ENCODE measurements around the gene RCVRN. TPM values are rescaled to one million over a fixed set of nuclear protein-coding genes. Genes with fewer than 3 reads are reported as not detected.
A peak's percentile ranks its signal among the peaks of the same experiment; 100 is the strongest.

The RCVRN gene
- total and polyA plus RNA-seq, 7 donors: 0.07 to 1.2 (median 0.36) TPM; not detected in 2

DNA sequence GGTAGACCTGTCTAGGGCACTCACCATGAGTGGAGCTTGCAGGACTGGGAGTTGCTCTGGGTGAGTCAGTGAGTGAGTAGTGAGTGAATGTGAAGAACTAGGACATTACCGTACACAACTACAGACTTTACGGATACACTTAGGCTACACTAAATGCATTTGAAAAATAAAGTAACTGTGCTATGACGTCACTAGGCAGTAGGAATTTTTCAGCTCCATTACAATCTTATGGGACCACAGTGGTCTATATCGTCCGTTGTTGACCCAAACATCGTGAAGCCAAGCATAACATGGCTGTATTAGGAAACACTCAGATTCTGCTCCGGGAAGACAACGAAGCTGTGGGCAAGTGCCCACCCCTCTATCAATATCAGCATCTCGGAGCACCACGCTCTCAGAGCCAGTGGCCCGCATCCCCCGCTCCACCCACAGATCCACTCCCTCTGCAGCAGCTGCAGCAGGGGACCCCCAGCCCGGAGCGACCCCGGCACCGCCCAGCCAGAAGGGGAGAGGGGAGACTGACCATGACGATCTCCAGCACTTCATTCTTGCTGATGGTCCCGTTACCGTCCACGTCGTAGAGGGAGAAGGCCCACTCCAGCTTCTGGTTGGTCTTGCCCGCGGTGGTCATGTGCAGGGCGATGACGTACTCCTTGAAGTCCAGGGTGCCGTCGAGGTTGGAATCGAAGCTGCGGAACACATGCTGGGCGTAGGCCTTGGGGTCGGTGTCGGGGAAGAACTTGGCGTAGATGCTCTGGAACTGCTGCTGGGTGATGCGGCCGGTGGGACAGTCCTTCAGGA, 594 bp downstream of the RCVRN start:
- H3K4me3 ChIP-seq: no peak overlapping the region
- H3K9me3 ChIP-seq: no peaks in the 10 kb centered on the region
- WGBS, 2 donors: 95 to 96% methylated on average over 35 of the region's 35 CpGs
- DNase-seq: no peak
- H3K36me3 ChIP-seq: no peaks in the 10 kb centered on the region
- peaks cover 0 to 15% (median 2%) of the 10 kb centered on the region in 4 donors for H3K4me1 ChIP-seq
- intact Hi-C loops (cut with DNase I): no loop called here
- H3K27me3 ChIP-seq: peaks cover 0 to 12% (median 0%) of the 10 kb centered on the region in 3 donors
- TF ChIP-seq, protein P1, sequence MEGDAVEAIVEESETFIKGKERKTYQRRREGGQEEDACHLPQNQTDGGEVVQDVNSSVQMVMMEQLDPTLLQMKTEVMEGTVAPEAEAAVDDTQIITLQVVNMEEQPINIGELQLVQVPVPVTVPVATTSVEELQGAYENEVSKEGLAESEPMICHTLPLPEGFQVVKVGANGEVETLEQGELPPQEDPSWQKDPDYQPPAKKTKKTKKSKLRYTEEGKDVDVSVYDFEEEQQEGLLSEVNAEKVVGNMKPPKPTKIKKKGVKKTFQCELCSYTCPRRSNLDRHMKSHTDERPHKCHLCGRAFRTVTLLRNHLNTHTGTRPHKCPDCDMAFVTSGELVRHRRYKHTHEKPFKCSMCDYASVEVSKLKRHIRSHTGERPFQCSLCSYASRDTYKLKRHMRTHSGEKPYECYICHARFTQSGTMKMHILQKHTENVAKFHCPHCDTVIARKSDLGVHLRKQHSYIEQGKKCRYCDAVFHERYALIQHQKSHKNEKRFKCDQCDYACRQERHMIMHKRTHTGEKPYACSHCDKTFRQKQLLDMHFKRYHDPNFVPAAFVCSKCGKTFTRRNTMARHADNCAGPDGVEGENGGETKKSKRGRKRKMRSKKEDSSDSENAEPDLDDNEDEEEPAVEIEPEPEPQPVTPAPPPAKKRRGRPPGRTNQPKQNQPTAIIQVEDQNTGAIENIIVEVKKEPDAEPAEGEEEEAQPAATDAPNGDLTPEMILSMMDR (IDR thresholded peaks at IDR 0.05): no peak
- no peak for TF ChIP-seq POLR2AphosphoS5 (IDR thresholded peaks at IDR 0.05)
- no peak for TF ChIP-seq EP300 (IDR thresholded peaks at IDR 0.05)
- TF ChIP-seq POLR2A (IDR thresholded peaks at IDR 0.05): no peak
- H3K27ac ChIP-seq: no peak overlapping the region

DNA sequence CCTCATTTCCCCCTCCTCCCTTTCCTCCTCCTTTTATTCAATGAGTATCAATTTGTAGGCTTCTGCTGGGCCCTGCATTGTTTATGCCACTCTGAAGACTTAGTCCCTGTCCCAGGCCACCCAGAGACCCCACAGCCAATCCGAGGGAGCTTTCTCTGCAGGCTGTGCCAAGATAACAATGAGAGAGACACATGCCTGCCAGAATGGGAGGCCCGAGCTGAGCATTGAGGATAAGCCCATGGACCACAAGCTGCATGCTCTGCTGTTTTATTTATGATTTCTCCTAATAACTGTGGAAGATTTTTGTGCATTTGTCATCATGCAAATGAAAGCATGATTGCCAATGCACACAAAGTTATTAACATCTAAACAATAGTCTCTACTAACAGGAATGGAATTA, 3.0 kb downstream of the RCVRN start:
- DNase-seq: no peak
- TF ChIP-seq POLR2AphosphoS5 (IDR thresholded peaks at IDR 0.05): no peak
- no peak for TF ChIP-seq EP300 (IDR thresholded peaks at IDR 0.05)
- no peak for TF ChIP-seq POLR2A (IDR thresholded peaks at IDR 0.05)
- TF ChIP-seq, protein P1 (IDR thresholded peaks at IDR 0.05): no peak
- H3K27ac ChIP-seq: no peak overlapping the region
- intact Hi-C loops (cut with DNase I): no loop called here
- H3K4me3 ChIP-seq: no peak overlapping the region
- WGBS, 2 donors: 15 to 31% methylated on average over 2 of the region's 2 CpGs
- H3K27me3 ChIP-seq: no peaks in the 10 kb centered on the region
- H3K4me1 ChIP-seq: peaks cover 0 to 12% (median 2%) of the 10 kb centered on the region in 4 donors
- H3K9me3 ChIP-seq: no peaks in the 10 kb centered on the region
- no peaks in the 10 kb centered on the region for H3K36me3 ChIP-seq

DNA sequence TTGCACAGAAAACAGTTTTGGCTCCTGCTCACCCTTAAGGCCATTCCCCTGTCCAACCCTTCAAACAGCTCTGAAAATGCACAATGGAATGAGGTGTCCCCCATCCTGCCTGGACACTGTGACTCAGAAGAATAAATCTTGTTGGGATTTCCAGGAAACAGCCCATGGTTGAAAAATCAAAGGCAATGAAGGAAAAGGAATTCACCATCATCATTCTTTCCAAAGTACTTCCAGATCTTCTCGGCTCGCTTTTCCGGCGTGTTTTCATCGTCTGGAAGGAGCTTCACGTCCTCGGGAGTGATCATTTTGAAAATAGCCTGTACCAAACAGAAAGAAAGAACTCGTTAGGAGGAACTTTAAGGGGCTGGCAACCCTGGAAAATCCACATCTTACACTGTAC, 4.3 kb downstream of the RCVRN start:
- H3K36me3 ChIP-seq: no peaks in the 10 kb centered on the region
- H3K4me1 ChIP-seq: peaks cover 0 to 12% (median 2%) of the 10 kb centered on the region in 4 donors
- H3K27me3 ChIP-seq: no peaks in the 10 kb centered on the region
- TF ChIP-seq EP300 (IDR thresholded peaks at IDR 0.05) (no peak), POLR2A (IDR thresholded peaks at IDR 0.05) (no peak), POLR2AphosphoS5 (IDR thresholded peaks at IDR 0.05) (peak; percentile 14 to 47 (median 26))
- WGBS, 2 donors: 37 to 62% methylated on average over 8 of the region's 8 CpGs
- no peaks in the 10 kb centered on the region for H3K9me3 ChIP-seq
- H3K4me3 ChIP-seq: no peak overlapping the region
- intact Hi-C loops (cut with DNase I): no loop called here
- H3K27ac ChIP-seq: peak overlapping the region; percentile 45 to 67 (median 56)
- no peak for DNase-seq

DNA sequence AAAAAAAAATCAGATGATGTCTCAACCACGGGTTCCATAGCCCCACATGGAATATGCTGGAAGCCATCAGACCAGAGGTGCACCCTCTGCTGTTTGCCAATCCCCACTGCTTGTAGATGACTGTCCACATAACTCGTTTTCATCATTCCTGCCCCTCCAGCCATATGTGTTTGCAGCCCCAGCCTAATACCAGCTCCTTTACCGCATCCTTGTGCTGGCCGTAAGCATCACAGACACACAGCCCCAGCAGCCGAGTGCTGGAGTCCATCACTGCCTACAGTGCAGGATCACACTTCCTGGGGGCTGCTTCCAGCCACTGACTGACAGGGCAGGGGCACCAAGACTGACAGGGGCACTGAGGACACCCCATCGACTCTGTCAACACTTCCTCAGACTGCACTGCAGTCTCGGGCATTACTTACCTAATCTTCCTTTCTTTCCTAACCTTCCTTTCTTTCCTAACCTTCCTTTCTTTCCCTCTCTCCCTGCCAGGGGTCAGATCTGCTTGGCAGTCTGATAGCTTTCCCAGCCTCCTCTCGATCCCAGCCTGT, 5.0 kb downstream of the RCVRN start:
- Histone ChIP-seq H3K9me3 (no peaks in the 10 kb centered on the region), H3K27ac (peak overlapping the region; percentile 35 to 67 (median 54)), H3K27me3 (no peaks in the 10 kb centered on the region), H3K4me3 (no peak overlapping the region), H3K36me3 (no peaks in the 10 kb centered on the region), H3K4me1 (peaks cover 0 to 12% (median 2%) of the 10 kb centered on the region in 4 donors)
- WGBS, 2 donors: 39 to 41% methylated on average over 8 of the region's 8 CpGs
- TF ChIP-seq, protein P1 (IDR thresholded peaks at IDR 0.05): no peak
- TF ChIP-seq POLR2AphosphoS5 (IDR thresholded peaks at IDR 0.05) (no peak), POLR2A (IDR thresholded peaks at IDR 0.05) (no peak), EP300 (IDR thresholded peaks at IDR 0.05) (no peak)
- intact Hi-C loops (cut with DNase I): no loop called here
- DNase-seq: no peak

DNA sequence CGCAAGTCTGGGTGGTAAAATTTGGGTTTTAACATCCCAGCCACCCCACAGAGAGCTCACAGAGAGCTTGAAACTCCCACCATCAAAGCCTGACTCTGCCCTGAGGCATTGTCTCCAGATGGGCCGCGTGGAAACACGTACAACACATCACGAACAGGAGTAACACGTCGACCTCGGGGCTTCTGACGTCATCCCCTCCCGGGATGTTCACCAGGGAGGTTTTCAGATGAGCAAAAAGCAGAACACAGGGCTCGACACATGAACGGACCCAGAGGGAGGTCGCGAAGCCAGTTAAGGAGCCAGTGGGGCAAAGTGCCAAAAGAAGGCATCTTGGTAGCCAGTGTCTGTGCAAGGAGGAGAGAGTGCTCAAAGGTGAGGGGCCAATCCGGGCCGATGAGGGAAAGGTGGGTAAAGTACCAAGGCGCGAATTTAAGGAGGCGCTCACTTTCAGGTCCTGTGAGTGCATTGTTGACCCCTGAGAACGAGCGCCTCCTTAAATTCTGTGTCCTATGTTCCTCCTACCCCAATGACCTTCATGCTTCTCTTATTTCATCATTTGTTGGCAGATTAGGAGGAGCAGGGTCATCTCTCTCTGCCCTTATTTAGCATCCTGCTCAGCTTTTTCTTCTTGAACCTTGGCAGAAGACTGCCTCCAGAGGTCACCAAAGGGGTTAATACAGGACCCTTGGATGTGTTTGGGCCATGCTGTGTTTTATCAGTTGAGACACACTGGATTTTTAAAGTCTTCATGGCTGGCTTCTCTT, 5.6 kb downstream of the RCVRN start:
- no peaks in the 10 kb centered on the region for H3K36me3 ChIP-seq
- H3K4me3 ChIP-seq: no peak overlapping the region
- DNase-seq: peak; percentile 81
- peaks cover 0 to 3% (median 0%) of the 10 kb centered on the region in 4 donors for H3K9me3 ChIP-seq
- 76 to 86% methylated on average over 21 of the region's 21 CpGs for WGBS, 2 donors
- TF ChIP-seq POLR2A (IDR thresholded peaks at IDR 0.05) (no peak), EP300 (IDR thresholded peaks at IDR 0.05) (no peak), POLR2AphosphoS5 (IDR thresholded peaks at IDR 0.05) (peak in 1 of 4 donors; percentile 4)
- TF ChIP-seq, protein P1 (IDR thresholded peaks at IDR 0.05): no peak
- H3K27ac ChIP-seq: peak overlapping the region in 3 of 4 donors; percentile 48 to 67 (median 59)
- intact Hi-C loops (cut with DNase I): no loop called here
- no peaks in the 10 kb centered on the region for H3K27me3 ChIP-seq
- peaks cover 0 to 12% (median 2%) of the 10 kb centered on the region in 4 donors for H3K4me1 ChIP-seq
